Measurements from ENCODE around the gene ALG2.

ALG2 gene

DNA sequence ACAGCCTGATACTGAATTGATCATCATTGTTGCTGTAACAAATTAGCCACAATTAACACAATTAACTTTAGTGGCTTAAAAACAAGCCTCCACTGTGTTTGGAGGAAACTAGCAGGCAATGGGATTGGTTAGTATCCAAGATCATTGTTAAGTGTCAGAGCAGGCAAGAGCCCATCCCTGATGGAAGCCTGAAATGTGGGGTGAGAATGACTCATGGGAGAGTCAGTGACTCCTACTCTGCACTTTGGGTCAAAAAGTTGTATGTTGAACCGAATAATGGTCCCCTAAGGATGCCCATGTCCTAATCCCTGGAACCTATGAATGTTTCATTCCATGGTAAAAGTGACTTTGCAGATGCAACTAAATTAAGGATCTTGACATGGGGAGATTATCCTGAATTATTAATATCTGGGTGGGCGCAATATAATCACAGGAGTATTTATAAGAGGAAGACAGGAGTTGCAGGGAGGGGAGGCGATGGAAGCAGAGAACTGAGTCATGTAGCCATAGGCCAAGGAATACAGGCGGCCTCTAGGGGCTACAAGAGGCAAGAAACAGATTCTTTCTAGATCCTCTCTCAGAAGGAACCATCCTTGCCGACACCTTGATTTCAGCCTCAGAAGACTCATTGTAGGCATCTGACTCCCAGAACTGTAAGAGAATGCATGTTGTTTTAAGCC lies 28.8 kb downstream of the ALG2 start:
- DNase-seq (ENCODE audit: low spot score) = no peak

DNA sequence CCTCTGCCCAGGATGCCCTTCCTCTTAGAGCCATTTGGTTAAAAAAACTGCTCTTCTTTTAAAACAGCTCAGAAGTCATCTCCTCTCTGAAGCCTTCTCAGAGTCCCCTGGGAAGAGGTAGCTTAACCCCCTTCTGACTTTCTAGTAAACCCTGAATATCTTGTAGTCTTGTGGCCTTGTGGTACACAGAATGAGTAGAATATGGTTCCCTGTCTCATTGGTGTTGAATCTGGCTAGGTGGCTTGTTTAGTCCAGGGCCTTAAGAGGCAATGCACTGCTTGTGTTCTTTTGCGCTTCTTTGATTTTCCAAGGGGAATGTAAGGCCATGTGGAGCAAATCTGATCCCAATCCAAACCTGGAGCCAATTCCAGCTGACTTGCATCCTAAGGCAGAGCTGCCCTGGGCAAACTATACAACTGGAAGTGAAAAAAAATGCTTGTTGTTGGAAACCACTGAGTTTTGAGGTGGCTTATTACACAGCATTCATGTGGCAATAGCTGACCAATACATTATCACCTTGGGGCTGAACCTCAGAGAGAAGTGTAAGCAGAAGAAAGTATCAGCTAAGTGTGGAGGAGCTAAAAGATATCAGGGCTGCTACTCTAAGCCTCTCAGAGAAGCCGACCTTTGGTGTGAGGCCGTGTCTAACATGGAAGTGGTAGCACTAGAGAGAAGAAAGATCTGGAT lies 31.0 kb downstream of the ALG2 start:
- DNase-seq (ENCODE audit: low spot score) = no peak

DNA sequence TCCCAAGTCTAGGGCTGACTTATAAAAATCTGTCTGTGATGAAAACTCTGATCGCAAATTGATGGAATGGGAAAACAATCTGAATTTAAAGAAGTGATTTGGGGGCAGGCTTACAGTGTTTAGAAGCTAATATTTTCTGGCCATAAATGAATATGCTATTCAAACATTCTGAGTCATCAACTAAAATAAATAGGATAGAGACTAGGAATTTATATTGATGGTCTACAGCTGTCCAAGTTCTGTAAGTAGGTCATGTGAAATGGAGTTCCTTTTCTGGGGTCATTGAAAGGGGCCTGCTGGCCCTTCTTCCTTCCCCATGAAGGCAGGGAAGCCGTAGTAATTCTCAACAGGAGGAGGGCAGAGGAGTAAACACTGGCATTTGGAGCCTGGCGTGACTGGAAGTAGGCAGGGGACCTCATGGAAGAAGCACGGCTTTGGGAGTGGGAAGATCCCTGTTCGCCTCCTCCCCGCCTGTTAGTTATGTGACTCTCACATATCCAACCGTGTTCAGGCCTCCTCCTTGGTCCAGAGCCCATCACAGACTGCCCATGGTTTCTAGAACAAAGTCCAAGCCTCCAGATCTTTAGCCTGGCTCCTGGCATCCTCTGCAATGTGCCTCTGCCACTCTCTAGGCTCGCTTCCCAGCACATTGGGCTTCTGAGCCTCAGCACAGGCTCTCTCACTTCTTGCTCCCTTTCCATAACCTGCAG lies 31.7 kb downstream of the ALG2 start:
- no peak for DNase-seq (ENCODE audit: low spot score)

DNA sequence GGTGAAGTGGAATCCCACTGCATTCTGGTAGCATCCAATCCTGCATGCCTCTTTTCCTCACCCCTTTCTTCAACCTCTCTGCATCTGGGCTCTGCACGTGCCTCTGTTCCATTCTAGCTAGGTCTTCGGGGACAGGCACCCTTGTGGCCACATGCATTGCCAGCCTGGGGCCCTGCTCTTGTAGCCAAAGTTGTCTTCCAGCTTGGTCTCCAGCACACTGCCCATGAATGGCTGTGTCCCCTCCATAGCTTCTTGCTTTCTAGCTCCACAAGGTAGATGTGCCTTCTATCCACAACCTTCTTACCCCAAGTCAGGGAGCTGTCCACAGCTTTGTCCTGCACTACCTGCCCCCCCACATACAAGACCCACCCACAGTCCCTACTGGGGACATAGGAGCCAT lies 32.6 kb downstream of the ALG2 start:
- DNase-seq (ENCODE audit: low spot score) = no peak

DNA sequence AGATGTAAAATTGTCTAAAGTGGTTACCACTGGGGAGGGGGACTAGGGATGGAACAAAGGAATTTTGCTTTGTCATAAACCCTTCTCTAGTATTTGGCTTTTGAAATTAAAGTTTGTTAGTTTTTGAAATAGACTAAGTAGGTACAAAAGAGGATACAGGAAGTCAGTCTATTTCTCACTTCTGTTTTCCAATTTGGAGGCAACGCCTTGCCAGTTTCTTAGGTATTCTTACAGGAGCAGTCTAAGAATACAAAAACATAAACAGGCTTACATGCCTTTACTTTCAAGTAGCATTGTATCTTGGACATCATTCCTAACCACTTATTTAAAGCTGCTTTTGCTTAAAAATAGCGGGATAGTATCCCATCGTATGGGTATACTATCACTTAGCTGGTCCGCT lies 34.4 kb downstream of the ALG2 start:
- no peak for DNase-seq (ENCODE audit: low spot score)

DNA sequence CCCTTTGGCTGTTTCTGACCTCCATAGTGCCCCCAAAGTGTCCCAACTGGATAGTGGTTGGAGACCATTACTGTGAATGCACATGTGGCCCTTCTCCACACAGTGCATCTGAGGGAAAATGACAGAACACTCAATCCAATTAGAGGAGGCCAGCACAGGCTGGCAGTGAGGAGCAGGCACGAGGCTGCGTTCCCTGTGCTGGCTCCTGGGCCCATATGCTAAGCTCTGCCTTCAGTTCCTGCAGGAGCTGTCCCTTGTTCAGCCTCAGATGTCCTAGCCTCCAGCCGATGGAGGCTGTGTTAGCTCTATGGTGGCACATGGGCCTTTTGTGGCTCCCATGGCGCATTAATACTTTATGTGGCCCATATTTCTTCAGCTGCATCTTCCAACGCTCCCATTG lies 35.8 kb downstream of the ALG2 start:
- no peak for DNase-seq (ENCODE audit: low spot score)

DNA sequence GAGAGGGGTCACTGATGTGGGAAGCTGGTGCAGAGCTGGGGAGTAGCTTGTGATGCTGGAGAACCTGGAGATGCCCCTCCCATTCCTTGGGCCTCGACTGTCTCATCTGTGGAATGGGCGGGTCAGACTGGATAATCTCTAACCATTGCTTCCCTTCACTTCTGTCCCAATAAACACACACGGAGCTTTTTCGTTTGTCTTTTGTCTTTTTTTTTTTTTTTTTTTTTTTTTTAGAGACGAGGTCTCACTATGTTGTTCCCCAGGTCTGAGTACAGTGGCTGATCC lies 36.5 kb downstream of the ALG2 start:
- no peak for DNase-seq (ENCODE audit: low spot score)

DNA sequence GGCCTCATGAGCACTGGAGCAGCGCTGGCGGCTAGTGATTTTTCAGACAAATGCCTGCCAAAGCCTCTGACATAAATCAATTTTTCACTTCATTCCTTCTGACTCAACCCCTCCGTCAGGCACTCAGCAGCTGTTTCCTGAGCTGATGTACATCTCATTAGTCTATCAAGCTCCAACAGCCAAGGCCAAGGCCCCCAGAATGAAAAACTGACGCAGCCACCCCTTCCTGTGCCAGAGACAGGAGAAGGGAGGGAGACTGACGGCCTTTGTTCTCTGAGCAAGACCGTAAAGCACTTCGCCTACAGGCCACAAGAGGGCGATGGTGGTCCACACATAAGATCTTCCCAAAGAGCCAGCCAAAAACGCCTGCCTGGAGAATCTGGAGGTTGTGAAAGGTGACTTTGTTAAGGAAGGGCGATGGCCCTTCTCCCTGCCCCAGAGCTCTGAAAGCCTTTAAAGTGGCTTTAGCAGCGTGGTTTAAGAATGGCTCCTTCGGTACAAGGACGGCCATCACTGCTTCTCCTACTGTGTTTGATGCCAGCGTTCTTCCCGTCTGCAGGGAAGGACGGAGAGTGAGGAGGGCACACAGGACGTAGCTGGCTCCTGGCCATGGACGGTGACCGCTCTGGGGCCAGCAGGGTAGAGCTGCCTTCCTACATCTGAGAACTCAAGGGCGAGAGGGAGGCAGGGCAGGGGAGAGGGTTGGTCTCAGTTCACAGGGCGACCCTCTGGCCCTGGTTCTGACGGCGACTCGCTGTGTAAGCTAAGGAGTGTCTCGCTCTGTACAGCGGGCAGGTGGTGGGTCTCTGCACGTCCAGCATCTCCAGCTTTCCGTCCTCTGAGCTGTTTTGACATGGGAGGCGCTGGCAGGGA lies 37.0 kb downstream of the ALG2 start:
- peak; percentile 89 for DNase-seq (ENCODE audit: low spot score)

DNA sequence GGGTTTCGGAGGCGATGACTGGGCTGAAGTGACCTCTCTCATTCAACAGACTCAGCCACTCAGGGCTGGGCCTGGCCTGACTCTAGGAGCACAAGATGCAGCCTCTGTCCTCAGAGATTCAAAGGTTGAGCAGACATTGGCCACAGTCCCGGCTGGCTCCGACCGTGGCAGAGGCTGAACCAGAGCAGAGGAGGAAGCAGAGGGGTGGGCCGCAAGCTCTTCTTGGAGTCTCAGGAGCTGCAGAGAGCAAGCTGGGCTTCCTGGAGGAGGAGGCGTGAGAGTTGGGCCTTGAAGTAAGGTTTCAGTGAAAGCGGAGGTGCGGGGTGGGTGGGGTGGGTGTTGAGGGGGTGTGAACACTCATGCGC lies 37.6 kb downstream of the ALG2 start:
- DNase-seq (ENCODE audit: low spot score) = no peak

DNA sequence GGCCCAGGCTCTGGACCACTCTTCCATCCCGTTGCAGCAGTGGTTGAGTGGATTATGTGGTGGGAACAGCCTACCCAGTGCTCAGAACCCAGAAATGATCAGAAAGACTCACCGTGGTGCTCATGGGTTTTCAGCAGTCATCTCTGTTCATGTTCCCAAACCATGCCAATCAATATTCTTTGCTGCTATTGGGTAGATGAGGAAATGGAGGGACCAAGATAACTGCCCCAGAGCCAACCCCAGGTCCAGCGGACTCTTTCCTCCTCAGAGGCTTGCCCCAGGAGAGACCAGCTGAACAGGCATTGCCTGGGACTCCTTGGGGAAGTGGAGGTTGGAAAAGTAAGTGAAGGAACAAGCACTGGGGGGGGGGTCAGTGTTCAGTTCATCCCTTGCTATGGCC lies 38.1 kb downstream of the ALG2 start:
- DNase-seq (ENCODE audit: low spot score) = no peak

DNA sequence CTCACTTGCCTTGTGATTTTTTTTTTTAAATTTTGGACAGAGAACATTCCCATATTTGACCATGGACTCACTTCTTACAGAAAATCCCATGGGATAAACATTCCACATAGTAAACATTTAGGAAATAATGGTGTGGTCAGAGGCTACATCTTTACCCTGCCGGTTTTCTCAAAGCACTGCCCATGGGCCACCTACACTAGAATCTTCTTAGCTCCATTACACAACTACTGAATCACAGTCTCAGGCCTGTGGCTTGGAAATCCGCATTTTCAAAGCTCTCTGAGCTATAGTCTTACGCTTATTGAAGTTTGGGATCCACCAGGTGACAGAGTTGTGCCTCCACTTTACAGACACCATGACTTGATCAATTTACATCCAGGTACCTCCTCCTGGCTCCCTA lies 39.4 kb downstream of the ALG2 start:
- DNase-seq (ENCODE audit: low spot score) = no peak

DNA sequence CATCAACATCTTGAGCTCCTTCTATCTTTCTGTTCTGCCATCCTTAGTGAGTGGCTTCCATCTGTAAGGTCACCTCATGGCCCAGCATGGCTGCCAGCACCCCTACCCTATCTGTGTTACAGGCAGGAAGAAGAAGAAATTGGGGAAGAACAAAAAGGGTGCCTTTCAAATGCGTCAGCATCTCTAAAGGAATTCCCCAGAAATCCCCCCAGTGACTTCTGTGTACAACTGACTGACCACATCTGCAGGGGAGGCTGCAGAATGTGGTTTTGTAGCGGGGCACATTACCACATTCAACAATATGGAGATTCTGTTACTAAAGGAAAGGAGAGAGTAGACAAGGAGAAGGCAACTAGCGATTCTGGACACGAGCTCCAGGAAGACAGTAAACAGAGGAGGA lies 40.1 kb downstream of the ALG2 start:
- no peak for DNase-seq (ENCODE audit: low spot score)

DNA sequence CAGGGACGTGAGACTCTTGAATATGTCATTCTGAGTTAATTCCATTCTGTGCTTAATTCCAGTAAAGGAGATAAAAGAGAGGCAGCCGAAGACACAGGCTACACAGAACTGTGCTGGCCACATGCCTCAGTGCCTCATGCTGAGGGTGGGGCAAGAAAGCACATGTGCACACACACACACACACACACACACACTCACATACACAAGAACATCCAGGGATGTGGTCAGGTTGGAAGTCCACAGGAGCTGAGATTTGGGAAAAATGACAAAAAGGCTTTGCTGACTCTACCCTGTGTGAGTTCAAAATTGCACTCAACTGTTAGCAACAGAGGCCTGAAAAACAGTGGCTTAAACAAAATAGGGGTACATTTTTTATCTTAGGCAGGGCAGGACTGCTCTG lies 40.5 kb downstream of the ALG2 start:
- DNase-seq (ENCODE audit: low spot score) = no peak

DNA sequence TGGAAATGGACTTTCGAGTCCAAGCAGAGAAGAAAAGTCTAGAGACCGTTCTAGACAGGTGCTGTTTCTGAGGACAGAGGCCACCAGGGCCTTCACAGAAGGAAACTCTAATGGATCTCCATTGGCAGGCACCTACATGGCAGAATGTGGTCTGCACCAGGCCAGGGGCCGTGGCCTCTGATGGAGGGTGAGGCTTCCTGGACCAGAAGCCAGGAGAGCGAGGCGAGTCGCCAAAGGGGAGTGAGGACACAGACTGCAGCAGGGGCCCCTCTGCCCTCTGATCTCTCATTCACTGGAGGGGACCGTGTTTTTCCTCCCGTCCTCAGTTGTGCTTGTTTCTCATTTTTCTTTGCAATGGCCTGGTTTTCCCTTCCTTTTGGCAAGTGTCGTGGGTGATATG lies 41.1 kb downstream of the ALG2 start:
- no peak for DNase-seq (ENCODE audit: low spot score)

DNA sequence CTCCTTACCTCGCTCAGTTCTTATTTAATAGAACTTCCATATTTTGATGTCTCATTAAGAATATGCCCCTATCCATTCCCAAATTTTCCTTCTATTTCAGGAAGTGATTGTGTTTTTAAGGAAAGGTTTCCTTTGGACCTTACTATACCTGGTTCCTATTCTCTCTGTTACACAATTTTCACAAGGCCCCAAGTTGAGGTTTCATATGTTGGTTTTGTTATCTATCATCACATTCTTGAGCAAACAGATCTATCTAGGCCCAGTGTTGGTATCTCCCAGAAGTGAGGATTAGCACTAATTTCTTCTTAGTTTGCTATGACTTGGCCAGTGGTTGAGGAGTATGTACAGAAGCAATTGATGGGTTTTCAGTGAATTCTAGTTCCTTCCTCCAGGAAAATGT lies 41.5 kb downstream of the ALG2 start:
- DNase-seq (ENCODE audit: low spot score) = no peak

DNA sequence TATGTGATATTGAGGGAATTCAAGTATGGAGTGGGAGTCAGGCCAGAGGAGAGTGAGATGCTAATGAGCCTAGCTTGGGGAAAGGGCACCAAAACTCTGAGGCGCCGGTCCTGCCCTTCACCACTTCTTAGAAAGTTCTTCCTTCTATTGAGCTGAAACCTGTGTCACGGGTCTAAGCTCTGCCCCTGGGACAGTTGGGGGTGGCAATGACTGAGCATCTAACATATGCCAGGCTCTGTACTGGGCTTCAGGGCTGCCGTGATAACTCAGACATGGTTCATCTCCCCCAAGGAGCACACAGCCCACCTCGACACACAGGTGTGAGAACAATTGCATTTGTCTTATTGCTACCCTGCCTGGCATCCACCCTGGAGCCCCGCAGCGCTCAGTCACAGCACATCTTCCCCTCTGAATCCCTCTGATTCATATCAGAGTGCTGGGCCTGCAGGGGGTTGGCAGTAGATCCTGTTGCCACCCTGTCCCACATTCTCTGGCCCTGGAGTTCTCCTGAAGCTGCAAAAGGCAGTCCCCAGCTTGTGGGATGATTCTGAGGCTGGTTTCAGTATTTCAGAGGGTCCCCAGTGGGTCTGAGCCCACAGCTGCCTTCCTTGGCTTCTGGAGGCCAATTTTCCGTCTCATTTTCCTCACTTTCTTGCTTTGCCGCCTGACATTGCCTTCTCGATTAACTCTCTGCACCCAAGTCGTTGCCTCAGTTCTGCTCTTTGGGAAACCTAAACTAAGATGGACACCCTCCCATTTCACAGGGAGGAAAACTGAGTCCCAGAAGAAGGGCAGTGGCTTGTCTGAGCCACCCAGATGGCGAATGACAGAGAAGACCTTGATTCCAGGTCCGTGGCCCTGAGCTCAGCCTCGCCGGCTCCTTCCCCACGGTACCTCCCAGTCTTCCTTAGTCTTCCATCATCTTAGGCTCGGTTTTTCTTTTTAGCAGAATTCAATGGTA lies 42.5 kb downstream of the ALG2 start:
- no peak for DNase-seq (ENCODE audit: low spot score)

DNA sequence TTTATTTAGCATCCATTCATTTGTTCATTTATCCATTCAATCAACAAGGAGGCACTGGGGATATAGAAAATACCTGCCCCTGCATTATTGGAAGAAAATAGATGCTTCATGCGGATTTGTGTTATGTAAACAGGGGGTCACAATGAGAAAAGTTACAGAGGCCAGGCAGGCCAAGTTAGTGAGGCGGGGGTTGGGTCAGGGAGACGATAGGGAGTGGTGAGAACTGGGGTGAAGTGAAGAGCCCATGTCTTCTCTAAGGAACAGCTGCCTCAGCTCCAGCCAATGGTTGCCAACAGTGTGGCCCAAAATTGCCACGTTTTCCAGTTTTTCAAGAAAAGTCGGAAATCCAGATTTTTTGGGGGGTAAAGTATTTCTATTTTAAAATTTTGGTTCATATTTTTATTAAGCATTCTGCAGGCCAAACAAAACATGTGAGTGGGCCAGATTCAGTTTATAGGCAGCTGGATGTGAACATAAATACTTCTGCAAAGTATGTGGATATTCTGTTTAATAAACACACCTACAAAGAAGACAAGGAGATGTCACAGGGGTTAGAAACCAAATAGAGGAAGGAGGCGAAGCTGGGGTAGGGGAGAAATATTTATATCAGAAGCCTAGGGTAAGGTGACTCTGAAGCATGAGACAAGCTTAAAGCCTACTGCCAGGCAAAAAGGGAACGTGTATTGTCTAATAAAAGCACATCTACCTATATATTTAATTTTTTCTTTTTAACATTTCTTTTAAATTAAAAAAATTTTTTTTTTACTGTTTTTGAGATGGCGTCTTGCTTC lies 44.0 kb downstream of the ALG2 start:
- no peak for DNase-seq (ENCODE audit: low spot score)

DNA sequence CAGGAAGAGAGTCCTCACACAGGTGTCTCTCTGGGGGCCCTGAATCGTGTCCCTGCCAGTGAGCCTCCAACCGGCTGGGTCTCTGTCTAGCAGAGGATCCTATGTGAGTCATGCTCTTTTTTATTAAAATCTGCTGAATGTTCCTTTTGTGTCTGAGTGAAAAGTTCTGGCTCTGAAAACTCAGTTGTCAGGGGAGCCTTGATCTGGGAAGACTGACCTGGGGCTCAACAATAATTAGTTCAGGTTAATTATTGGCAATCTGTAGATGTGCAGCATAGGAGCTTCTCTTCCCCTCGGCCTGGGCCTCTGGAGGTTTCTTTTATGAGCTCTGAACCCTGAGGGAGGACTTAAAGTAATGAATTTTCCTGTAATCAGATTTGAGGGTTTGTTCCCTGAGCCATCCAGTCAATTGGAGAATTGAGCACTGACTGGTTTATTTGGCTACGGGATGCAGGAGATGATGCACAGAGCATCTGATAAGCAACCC lies 45.2 kb downstream of the ALG2 start:
- DNase-seq (ENCODE audit: low spot score) = no peak

DNA sequence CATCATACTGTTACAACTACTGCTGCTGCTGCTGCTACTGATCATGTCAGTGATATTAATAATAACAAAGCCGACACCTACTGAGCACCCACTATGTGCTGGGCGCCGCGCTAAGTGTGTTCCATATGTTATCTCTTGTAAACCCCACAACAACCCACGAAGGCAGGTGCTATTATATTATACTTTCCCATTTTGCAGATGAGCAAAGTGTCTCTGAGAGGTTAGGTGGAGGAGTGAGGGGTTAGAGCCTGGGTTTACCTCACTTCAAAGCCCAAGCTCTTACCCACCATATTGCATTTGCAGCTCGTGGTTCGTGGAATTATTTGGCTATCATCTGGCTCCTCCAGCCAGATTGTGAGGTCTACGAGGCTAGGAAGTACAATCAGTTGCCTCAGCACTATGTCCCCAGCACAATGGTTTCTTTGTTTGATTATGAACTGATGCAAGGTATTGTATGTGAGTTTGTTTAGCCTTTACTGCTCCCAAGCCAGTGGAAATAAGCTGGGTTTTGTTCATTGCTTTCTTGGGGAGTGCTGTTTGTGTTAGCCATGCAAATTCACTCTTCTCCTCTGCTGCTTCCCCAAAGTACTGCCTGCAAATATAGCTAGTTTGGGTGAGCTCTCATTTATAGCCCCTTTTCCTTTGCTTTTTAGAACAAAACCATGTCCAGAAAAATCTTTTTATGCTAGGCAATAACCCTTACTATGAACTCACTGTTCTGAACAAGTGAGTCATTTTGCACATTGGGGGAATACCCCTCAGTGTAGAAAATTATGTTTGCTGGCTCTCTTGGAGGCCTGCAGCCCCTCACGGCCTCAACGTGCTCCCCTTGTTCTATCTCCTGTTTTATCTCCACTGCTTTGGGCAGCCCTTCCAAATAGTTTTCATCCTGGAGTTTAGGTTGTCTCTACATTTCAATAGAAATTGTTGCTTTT lies 47.9 kb downstream of the ALG2 start:
- DNase-seq (ENCODE audit: low spot score) = peak; percentile 41
